DND-41 (cell line): ENCODE results near the gene LRRFIP2.

ENCODE experiments used
- CTCF ChIP-seq: IDR thresholded peaks from 2 replicates; pipeline ENCODE4 v1.5.1; 2012; ENCODE audit warnings: borderline replicate concordance, low read length, moderate library complexity, mild to moderate bottlenecking; ENCODE audit not compliant: poor library complexity, severe bottlenecking; ENCODE audit errors: extremely low read depth
- EZH2 ChIP-seq: IDR thresholded peaks from 3 replicates; pipeline ENCODE4 v1.6.1; 2012; ENCODE audit warnings: borderline replicate concordance, low read depth, mild to moderate bottlenecking, moderate library complexity, low read length, inconsistent platforms; ENCODE audit not compliant: severe bottlenecking

GRCh38 chr3:37131860-37132144 is 42.6 kb downstream of the LRRFIP2 start:
- TF ChIP-seq CTCF (no peak), EZH2 (no peak)
